Loucy (cell line): ENCODE data around the gene METTL5.
A peak's percentile ranks its signal among the peaks of the same experiment; 100 is the strongest.
"Not testable (repeated sequence)": the region's sequence is repeated elsewhere in the genome, so short reads cannot be mapped to it uniquely, and the experiment has no call there.

Experiments used
- H2AFZ ChIP-seq: fragments of 200-600 bp; sonication (generic); 2 replicates; pipeline ENCODE4 v1.6.0; 2016; ENCODE audit warnings: antibody characterized with exemption, mild to moderate bottlenecking, low read length, moderate library complexity
- H3F3A ChIP-seq: fragments of 200-600 bp; 2 replicates; pipeline ENCODE4 v1.6.0; 2016; ENCODE audit warnings: antibody characterized with exemption, low read depth, mild to moderate bottlenecking
- H3K27me3 ChIP-seq: fragments of 200-600 bp; sonication (generic); 2 replicates; pipeline ENCODE4 v1.6.1; 2014; ENCODE audit warnings: low read length, mild to moderate bottlenecking; ENCODE audit not compliant: insufficient read depth, poor library complexity, severe bottlenecking
- H3K36me3 ChIP-seq: fragments of 200-600 bp; sonication (generic); 2 replicates; pipeline ENCODE4 v1.6.1; 2016; ENCODE audit warnings: low read length; ENCODE audit not compliant: insufficient read depth
- H3K4me1 ChIP-seq: fragments of 200-600 bp; sonication (generic); 2 replicates; pipeline ENCODE4 v1.5.1; 2014; ENCODE audit warnings: low read length, mild to moderate bottlenecking; ENCODE audit not compliant: insufficient read depth, poor library complexity, severe bottlenecking
- H3K4me2 ChIP-seq: fragments of 200-600 bp; sonication (generic); 2 replicates; pipeline ENCODE4 v1.6.0; 2014; ENCODE audit warnings: antibody characterized with exemption, low read length, low read depth, mild to moderate bottlenecking; ENCODE audit not compliant: poor library complexity, severe bottlenecking
- H3K4me3 ChIP-seq: fragments of 200-600 bp; sonication (generic); 2 replicates; pipeline ENCODE4 v1.5.1; 2014; ENCODE audit warnings: low read length, mild to moderate bottlenecking, mixed read lengths; ENCODE audit not compliant: poor library complexity, severe bottlenecking
- H3K79me2 ChIP-seq: fragments of 200-600 bp; sonication (generic); 2 replicates; pipeline ENCODE4 v1.6.1; 2014; ENCODE audit warnings: low read length; ENCODE audit not compliant: insufficient read depth
- H3K9ac ChIP-seq: fragments of 200-600 bp; sonication (generic); 2 replicates; pipeline ENCODE4 v1.6.0; 2014; ENCODE audit warnings: mild to moderate bottlenecking, low read depth, low read length, moderate library complexity; ENCODE audit not compliant: poor library complexity, severe bottlenecking
- H3K9me2 ChIP-seq: fragments of 200-600 bp; sonication (generic); replicated peaks from 2 replicates; pipeline ENCODE4 v1.6.1; 2016; ENCODE audit warnings: low read depth, low read length, mixed read lengths
- H3K9me3 ChIP-seq: fragments of 200-600 bp; sonication (generic); 2 replicates; pipeline ENCODE4 v1.6.1; 2014; ENCODE audit warnings: mild to moderate bottlenecking, antibody characterized with exemption, low read length, low read depth; ENCODE audit not compliant: insufficient read depth
- H4K20me1 ChIP-seq: fragments of 200-600 bp; sonication (generic); 2 replicates; pipeline ENCODE4 v1.6.0; 2014; ENCODE audit warnings: antibody characterized with exemption, low read length, mild to moderate bottlenecking; ENCODE audit not compliant: insufficient read depth, poor library complexity, severe bottlenecking
- CTCF ChIP-seq: fragments of 200-600 bp; sonication (generic); conservative IDR thresholded peaks from 2 replicates; pipeline ENCODE4 v1.5.1; 2014; ENCODE audit warnings: mild to moderate bottlenecking, antibody characterized with exemption, low read length
- EZH2phosphoT487 ChIP-seq: fragments of 200-600 bp; IDR thresholded peaks from 2 replicates; pipeline ENCODE4 v1.6.1; 2018; ENCODE audit warnings: antibody characterized with exemption, mild to moderate bottlenecking, moderate library complexity, borderline replicate concordance

Gene METTL5

DNA sequence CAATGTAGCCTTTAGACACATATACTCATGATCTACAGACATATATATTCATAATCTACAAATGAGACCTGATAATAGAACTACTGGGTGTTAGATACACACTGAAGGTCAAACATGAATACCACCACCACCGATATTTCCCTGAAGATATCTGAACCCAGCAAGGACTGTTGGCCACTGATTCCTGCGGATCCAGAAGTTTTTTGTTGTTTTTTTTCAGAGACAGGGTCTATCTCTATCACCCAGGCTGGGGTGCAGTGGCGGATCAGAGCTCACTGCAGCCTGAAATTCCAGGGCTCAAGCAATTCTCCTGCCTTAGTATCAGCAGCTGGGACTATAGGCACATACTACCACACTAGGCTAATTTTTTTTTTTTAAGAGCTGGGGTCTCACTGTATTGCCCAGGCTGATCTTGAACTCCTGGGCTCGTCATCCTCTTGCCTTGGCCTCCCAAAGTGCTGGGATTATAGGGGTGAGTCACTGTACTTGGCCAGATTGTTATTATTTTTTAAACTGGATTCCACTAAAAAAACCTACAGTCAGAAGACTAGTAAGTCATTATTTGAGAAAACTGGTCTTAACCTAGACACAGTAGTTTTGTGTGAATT is 1.8 kb downstream of the METTL5 start:
- Histone ChIP-seq H3K4me3 (peak overlapping the region; percentile 87), H3K4me1 (peaks cover 55% of the 10 kb centered on the region), H3K27me3 (no peaks in the 10 kb centered on the region), H3K9me2 (no peaks in the 10 kb centered on the region), H3K4me2 (peak overlapping the region; percentile 99), H3F3A (no peaks in the 10 kb centered on the region; the same call in 1 of the 2 replicates), H3K9me3 (no peaks in the 10 kb centered on the region), H3K79me2 (peaks cover 44% of the 10 kb centered on the region), H4K20me1 (peaks cover 9% of the 10 kb centered on the region), H3K36me3 (no peaks in the 10 kb centered on the region), H3K9ac (peak overlapping the region; percentile 84), H2AFZ (no peak overlapping the region)
- no peak for TF ChIP-seq EZH2phosphoT487
- TF ChIP-seq CTCF: no peak

DNA sequence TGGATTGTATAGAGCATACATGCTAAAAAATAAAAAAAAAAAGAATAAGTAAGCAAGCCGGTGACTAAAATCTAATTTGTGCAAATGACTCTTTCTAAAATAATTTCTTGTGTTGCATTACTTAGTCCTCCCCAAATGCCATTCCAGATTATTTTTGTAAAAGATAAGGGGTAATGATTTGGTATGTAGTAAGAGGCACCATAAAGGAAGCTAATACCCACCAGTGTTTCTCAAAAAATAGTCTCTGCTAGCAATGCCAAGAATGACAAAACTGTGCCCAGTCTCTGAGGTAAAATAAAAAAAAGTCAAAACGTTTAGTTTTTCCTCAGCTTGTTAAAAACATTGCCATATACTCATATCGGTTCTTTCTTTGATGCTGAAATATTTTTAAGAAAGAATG is 2.7 kb downstream of the METTL5 start:
- Histone ChIP-seq H3F3A (no peaks in the 10 kb centered on the region; the same call in 1 of the 2 replicates), H3K9ac (peak overlapping the region; percentile 84), H4K20me1 (peaks cover 7% of the 10 kb centered on the region), H3K4me1 (peaks cover 54% of the 10 kb centered on the region), H3K4me3 (peak overlapping the region; percentile 87), H3K79me2 (peaks cover 40% of the 10 kb centered on the region), H3K9me2 (no peaks in the 10 kb centered on the region), H3K9me3 (no peaks in the 10 kb centered on the region), H3K36me3 (no peaks in the 10 kb centered on the region), H3K4me2 (peak overlapping the region; percentile 99), H3K27me3 (no peaks in the 10 kb centered on the region), H2AFZ (no peak overlapping the region)
- no peak for TF ChIP-seq EZH2phosphoT487
- TF ChIP-seq CTCF: no peak

GRCh38 chr2:169820101-169820500 is 4.6 kb downstream of the METTL5 start:
- Histone ChIP-seq H3K4me3 (peak overlapping the region; percentile 17), H3K4me2 (peak overlapping the region; percentile 99), H3K79me2 (peaks cover 40% of the 10 kb centered on the region), H3K4me1 (peaks cover 50% of the 10 kb centered on the region)
- not testable (repeated sequence) for H3F3A ChIP-seq, H3K9me3 ChIP-seq, H3K9ac ChIP-seq, H3K9me2 ChIP-seq, H4K20me1 ChIP-seq, H3K36me3 ChIP-seq, H3K27me3 ChIP-seq, H2AFZ ChIP-seq

- Histone ChIP-seq H2AFZ (no peak overlapping the region), H3K4me1 (peaks cover 45% of the 10 kb centered on the region), H3K4me3 (no peak overlapping the region), H4K20me1 (peaks cover 7% of the 10 kb centered on the region), H3K4me2 (peak overlapping the region; percentile 99), H3K36me3 (peaks cover 7% of the 10 kb centered on the region; the same call in 1 of the 2 replicates), H3K9ac (no peak overlapping the region), H3K9me3 (no peaks in the 10 kb centered on the region), H3K27me3 (no peaks in the 10 kb centered on the region), H3F3A (peaks cover 4% of the 10 kb centered on the region; the same call in 1 of the 2 replicates), H3K9me2 (no peaks in the 10 kb centered on the region), H3K79me2 (peaks cover 35% of the 10 kb centered on the region)
- TF ChIP-seq CTCF (no peak), EZH2phosphoT487 (no peak)
These were observed 5.6 kb downstream of the METTL5 start for GRCh38 chr2:169819106-169819505.
